Gastrocnemius medialis (tissue), 4 donors: Measurements from ENCODE around the gene ARL14EPL. TPM values are rescaled to one million over a fixed set of nuclear protein-coding genes. Genes with fewer than 3 reads are reported as not detected.
A peak's percentile ranks its signal among the peaks of the same experiment; 100 is the strongest.

Source experiments
- ATAC-seq, 2 donors: fragments of 150-250 bp; one replicate each; pipeline ENCODE4 v1.9.1; 2016
- DNase-seq, 2 donors: peaks; one replicate each; pipeline ENCODE4 v3.0.0-alpha.2; 2019
- H3K27ac ChIP-seq, 4 donors: fragments of 200-600 bp; sonication (generic); 1 replicate in 1 of 4; 2 replicates in 3 of 4; pipeline ENCODE4 v1.5.1; 2016 to 2018; ENCODE audit warnings: mild to moderate bottlenecking in 2 of 4, moderate library complexity in 1 of 4
- H3K27me3 ChIP-seq, 3 donors: fragments of 200-600 bp; sonication (generic) in 2 of 3; 1 replicate in 1 of 3; 2 replicates in 2 of 3; pipeline versions ENCODE4 v1.5.1 to v1.6.0; 2016 to 2019; ENCODE audit warnings: mild to moderate bottlenecking in 1 of 3, moderate library complexity in 1 of 3
- H3K36me3 ChIP-seq, 2 donors: fragments of 200-600 bp; sonication (generic) in 1 of 2; one replicate each; pipeline ENCODE4 v1.5.1; 2017 to 2018
- H3K4me1 ChIP-seq, 2 donors: fragments of 200-600 bp; sonication (generic) in 1 of 2; one replicate each; pipeline ENCODE4 v1.5.1; 2016 to 2017; ENCODE audit warnings: mild to moderate bottlenecking in 2 of 2
- H3K4me3 ChIP-seq, 4 donors: fragments of 200-600 bp; sonication (generic) in 3 of 4; 1 replicate in 1 of 4; 2 replicates in 3 of 4; pipeline ENCODE4 v1.5.1; 2016 to 2019; ENCODE audit warnings: mild to moderate bottlenecking in 2 of 4
- H3K9me3 ChIP-seq, 3 donors: fragments of 200-600 bp; sonication (generic) in 2 of 3; 1 replicate in 1 of 3; 2 replicates in 2 of 3; pipeline ENCODE4 v1.5.1; 2016 to 2019
- POLR2A ChIP-seq, 2 donors: fragments of 450-650 bp; IDR thresholded peaks; one replicate each; pipeline ENCODE4 v1.6.1; 2017; ENCODE audit warnings: antibody characterized with exemption in 2 of 2, mild to moderate bottlenecking in 2 of 2, moderate library complexity in 2 of 2
- in situ Hi-C, 4 donors: fragments of 200-750 bp; cut with MboI; loops; one replicate each; pipeline versions ENCODE4 v1.15.0 to v1.8.0; 2017; ENCODE audit warnings: low sequenced_read_pairs in 4 of 4
- intact Hi-C: fragments of 100-400 bp; cut with DNase I; formaldehyde crosslinking; loops from one replicate; pipeline ENCODE4 v1.15.1; 2023; ENCODE audit warnings: low total_unique reads
- total RNA-seq, 4 donors: library from RNA; depleted of rRNA; stranded (reverse); fragments of >200 nt; gene quantifications; one replicate each; pipeline versions ENCODE4 v1.1.0 to v1.2.3, GENCODE V29; 2016
- TF ChIP-seq, protein P1 (sequence below), 5 experiments: fragments of 450-650 bp in 3 of 5; fragments of 200-600 bp in 2 of 5; sonication (generic) in 2 of 5; IDR thresholded peaks in 4 of 5; conservative IDR thresholded peaks in 1 of 5; 1 replicate in 4 of 5; 2 replicates in 1 of 5; pipeline ENCODE4 v1.5.1; 2016 to 2019; ENCODE audit warnings: antibody characterized with exemption in 5 of 5, mild to moderate bottlenecking in 3 of 5, moderate library complexity in 3 of 5

The ARL14EPL gene
- total RNA-seq, 4 donors from 2014 or later = 0.11 to 0.82 TPM; not detected in 2

DNA sequence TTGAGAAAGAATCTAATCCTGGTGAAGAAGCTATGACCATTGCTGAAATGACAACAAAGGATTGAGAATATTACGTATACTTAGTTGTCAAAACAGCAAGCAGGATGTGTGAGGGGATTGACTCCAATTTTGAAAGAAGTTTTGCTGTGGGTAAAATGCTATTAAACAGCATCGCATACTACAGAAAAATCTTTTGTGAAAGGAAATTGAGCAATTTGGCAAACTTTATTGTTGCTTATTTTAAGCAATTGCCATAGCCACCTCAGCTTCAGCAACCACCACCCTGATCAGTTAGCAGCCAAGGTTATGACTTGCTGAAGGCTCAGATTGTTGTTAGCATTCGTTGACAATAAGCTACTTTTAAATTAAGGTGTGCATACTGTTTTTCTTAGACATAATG, 22.5 kb upstream of the ARL14EPL start:
- ATAC-seq (no peak), DNase-seq (no peak)
- TF ChIP-seq POLR2A (IDR thresholded peaks at IDR 0.05) = no peak
- H3K36me3 ChIP-seq = no peaks in the 10 kb centered on the region
- no peaks in the 10 kb centered on the region for H3K4me1 ChIP-seq
- H3K9me3 ChIP-seq = no peaks in the 10 kb centered on the region
- H3K4me3 ChIP-seq = no peak overlapping the region
- H3K27ac ChIP-seq = no peak overlapping the region
- in situ Hi-C loops (no loop called here), intact Hi-C loops (no loop called here)
- H3K27me3 ChIP-seq = no peaks in the 10 kb centered on the region

GRCh38 chr5:116011046-116011445, 21.2 kb upstream of the ARL14EPL start:
- DNase-seq (no peak), ATAC-seq (no peak)
- Histone ChIP-seq H3K27me3 (no peaks in the 10 kb centered on the region), H3K9me3 (no peaks in the 10 kb centered on the region), H3K27ac (no peak overlapping the region), H3K4me3 (no peak overlapping the region), H3K4me1 (no peaks in the 10 kb centered on the region), H3K36me3 (no peaks in the 10 kb centered on the region)
- TF ChIP-seq POLR2A (IDR thresholded peaks at IDR 0.05) = no peak
- TF ChIP-seq, protein P1, sequence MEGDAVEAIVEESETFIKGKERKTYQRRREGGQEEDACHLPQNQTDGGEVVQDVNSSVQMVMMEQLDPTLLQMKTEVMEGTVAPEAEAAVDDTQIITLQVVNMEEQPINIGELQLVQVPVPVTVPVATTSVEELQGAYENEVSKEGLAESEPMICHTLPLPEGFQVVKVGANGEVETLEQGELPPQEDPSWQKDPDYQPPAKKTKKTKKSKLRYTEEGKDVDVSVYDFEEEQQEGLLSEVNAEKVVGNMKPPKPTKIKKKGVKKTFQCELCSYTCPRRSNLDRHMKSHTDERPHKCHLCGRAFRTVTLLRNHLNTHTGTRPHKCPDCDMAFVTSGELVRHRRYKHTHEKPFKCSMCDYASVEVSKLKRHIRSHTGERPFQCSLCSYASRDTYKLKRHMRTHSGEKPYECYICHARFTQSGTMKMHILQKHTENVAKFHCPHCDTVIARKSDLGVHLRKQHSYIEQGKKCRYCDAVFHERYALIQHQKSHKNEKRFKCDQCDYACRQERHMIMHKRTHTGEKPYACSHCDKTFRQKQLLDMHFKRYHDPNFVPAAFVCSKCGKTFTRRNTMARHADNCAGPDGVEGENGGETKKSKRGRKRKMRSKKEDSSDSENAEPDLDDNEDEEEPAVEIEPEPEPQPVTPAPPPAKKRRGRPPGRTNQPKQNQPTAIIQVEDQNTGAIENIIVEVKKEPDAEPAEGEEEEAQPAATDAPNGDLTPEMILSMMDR (IDR thresholded peaks at IDR 0.05 in 4 of 5, conservative IDR thresholded peaks at IDR 0.05 in 1 of 5) = no peak
- intact Hi-C loops = no loop called here
- in situ Hi-C loops = no loop called here

DNA sequence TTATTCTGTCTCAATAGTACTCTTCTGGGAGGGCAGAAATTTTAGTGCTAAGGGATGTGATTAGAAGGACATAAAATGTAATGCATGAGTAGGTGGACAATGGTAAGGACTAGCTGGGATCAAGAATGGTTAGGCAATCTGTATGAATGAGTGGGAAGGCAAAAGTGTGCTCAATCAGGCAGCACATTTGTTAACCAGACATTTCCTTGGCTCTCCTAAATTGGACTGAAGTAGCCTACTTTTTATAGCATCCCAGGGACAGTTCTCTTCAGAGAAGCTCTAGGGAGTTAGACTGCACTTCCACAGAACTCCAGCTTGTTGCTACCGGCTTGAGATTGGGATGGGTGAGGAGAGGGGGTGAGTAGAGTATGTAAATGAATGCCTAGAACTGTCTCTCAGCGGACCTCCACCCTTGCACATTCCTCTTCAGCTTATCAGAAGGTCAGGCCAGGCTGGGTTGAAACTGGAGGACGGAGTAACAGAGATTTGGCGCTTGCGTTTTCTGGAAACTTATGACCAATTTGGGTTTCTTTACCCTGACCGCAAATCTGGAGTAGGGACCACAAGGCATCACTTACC, 19.0 kb upstream of the ARL14EPL start:
- in situ Hi-C loops (no loop called here), intact Hi-C loops (no loop called here)
- H3K4me3 ChIP-seq = no peak overlapping the region
- H3K4me1 ChIP-seq = no peaks in the 10 kb centered on the region
- ATAC-seq (no peak), DNase-seq (no peak)
- no peaks in the 10 kb centered on the region for H3K9me3 ChIP-seq
- H3K27me3 ChIP-seq = no peaks in the 10 kb centered on the region
- H3K36me3 ChIP-seq = no peaks in the 10 kb centered on the region
- TF ChIP-seq POLR2A (IDR thresholded peaks at IDR 0.05) = no peak
- TF ChIP-seq, protein P1 (IDR thresholded peaks at IDR 0.05 in 4 of 5, conservative IDR thresholded peaks at IDR 0.05 in 1 of 5) = no peak
- H3K27ac ChIP-seq = peak overlapping the region in 1 of 4 donors; percentile 33

DNA sequence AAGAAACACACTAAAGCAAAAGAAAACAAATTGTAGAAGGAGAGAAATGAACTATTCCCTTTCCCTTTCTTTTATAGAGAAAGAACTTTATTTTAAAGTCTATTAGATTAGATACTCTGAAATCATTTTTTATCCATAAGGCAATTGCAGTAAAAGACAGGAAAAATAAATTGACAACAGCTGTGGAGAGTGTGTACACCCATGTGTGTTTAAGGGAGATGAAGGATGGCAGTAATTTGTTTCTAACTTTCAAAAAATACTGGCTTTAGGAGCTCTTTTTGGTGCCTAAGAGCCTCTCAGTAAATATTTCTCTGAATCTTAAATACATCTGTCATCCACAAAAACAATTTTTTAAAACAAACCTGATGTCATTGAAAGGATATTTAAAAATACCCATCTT, 18.3 kb upstream of the ARL14EPL start:
- Histone ChIP-seq H3K27me3 (no peaks in the 10 kb centered on the region), H3K27ac (peak overlapping the region in 1 of 4 donors; percentile 33), H3K9me3 (no peaks in the 10 kb centered on the region), H3K36me3 (no peaks in the 10 kb centered on the region), H3K4me1 (no peaks in the 10 kb centered on the region), H3K4me3 (no peak overlapping the region)
- TF ChIP-seq POLR2A (IDR thresholded peaks at IDR 0.05) = no peak
- TF ChIP-seq, protein P1 (IDR thresholded peaks at IDR 0.05 in 4 of 5, conservative IDR thresholded peaks at IDR 0.05 in 1 of 5) = no peak
- in situ Hi-C loops (no loop called here), intact Hi-C loops (no loop called here)
- DNase-seq (no peak), ATAC-seq (no peak)

DNA sequence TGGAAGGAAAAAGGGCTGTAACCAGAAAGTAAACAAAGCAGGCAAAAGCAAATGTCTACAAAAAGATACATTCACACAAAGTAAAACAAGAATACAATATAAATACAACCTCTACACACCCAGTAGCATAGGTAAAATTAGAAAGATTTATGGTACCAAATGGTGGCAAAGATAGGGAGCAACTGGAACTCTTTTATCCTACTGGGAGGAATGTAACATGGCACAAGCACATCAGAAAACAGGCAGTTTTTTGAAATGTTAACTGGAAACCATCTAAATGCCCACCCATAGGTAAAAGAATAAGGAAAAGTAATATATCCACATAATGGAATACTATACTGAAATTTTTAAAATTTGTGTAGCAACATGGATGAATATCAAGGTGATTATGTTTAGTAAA, 8.7 kb upstream of the ARL14EPL start:
- no peaks in the 10 kb centered on the region for H3K36me3 ChIP-seq
- in situ Hi-C loops (no loop called here), intact Hi-C loops (loop anchor here (10.0 kb wide), 1 partner anchor 129 kb away; no protein-coding TSS in a partner anchor)
- DNase-seq (no peak), ATAC-seq (no peak)
- H3K9me3 ChIP-seq = no peaks in the 10 kb centered on the region
- H3K4me1 ChIP-seq = no peaks in the 10 kb centered on the region
- H3K27me3 ChIP-seq = no peaks in the 10 kb centered on the region
- no peak for TF ChIP-seq POLR2A (IDR thresholded peaks at IDR 0.05)
- TF ChIP-seq, protein P1 (IDR thresholded peaks at IDR 0.05 in 4 of 5, conservative IDR thresholded peaks at IDR 0.05 in 1 of 5) = no peak
- H3K4me3 ChIP-seq = no peak overlapping the region
- H3K27ac ChIP-seq = no peak overlapping the region
